Thymus (tissue), 11 donors: Measurements from ENCODE around the gene N4BP2L1. TPM values are rescaled to one million over a fixed set of nuclear protein-coding genes. Genes with fewer than 3 reads are reported as not detected.
A peak's percentile ranks its signal among the peaks of the same experiment; 100 is the strongest.
"Not testable (repeated sequence)": the region's sequence is repeated elsewhere in the genome, so short reads cannot be mapped to it uniquely, and the experiment has no call there.

Experiments used
- DNase-seq, 9 donors: peaks; one replicate each; pipeline ENCODE4 v3.0.0-alpha.2; 2013; ENCODE audit warnings: low spot score in 9 of 9, low read depth in 6 of 9, missing footprints in 1 of 9
- H3K27ac ChIP-seq, 2 donors: one replicate each; pipeline ENCODE4 v1.5.1; 2013; ENCODE audit warnings: control low read depth in 1 of 2, low read depth in 1 of 2, low read length in 1 of 2, mild to moderate bottlenecking in 1 of 2, moderate library complexity in 1 of 2
- H3K27me3 ChIP-seq, 2 donors: one replicate each; pipeline ENCODE4 v1.5.1; 2013; ENCODE audit warnings: low read length in 1 of 2; ENCODE audit not compliant: control insufficient read depth in 2 of 2, insufficient read depth in 1 of 2
- H3K36me3 ChIP-seq, 2 donors: one replicate each; pipeline ENCODE4 v1.5.1; 2013; ENCODE audit warnings: low read length in 1 of 2, mild to moderate bottlenecking in 1 of 2, moderate library complexity in 1 of 2; ENCODE audit not compliant: control insufficient read depth in 2 of 2, insufficient read depth in 2 of 2
- H3K4me1 ChIP-seq, 2 donors: one replicate each; pipeline ENCODE4 v1.5.1; 2013; ENCODE audit warnings: low read length in 2 of 2; ENCODE audit not compliant: control insufficient read depth in 2 of 2, insufficient read depth in 2 of 2
- H3K4me3 ChIP-seq, 2 donors: one replicate each; pipeline ENCODE4 v1.5.1; 2013; ENCODE audit warnings: low read length in 2 of 2, control low read depth in 1 of 2, mild to moderate bottlenecking in 1 of 2
- H3K9me3 ChIP-seq, 2 donors: one replicate each; pipeline ENCODE4 v1.5.1; 2013; ENCODE audit warnings: low read length in 1 of 2, mild to moderate bottlenecking in 1 of 2; ENCODE audit not compliant: control insufficient read depth in 2 of 2, insufficient read depth in 1 of 2
- WGBS: extraction: QIAGEN DNeasy Blood & Tissue Kit; methylation state at CpG from one replicate; pipeline ENCODE4 v1.1.7; 2013; 5-methylcytosine and 5-hydroxymethylcytosine counted together
- polyA plus RNA-seq: library from polyadenylated mRNA; stranded (reverse); fragments of 200-250 nt; gene quantifications from one replicate; pipeline ENCODE4 v1.2.3, GENCODE V29; 2013
- total RNA-seq: library from RNA; stranded (reverse); fragments of 120-200 nt; gene quantifications from one replicate; pipeline ENCODE4 v1.2.4, GENCODE V29; 2013
- donor health status: healthy.

N4BP2L1 gene
- total and polyA plus RNA-seq, 2 donors: 33.5 to 75.7 TPM

DNA sequence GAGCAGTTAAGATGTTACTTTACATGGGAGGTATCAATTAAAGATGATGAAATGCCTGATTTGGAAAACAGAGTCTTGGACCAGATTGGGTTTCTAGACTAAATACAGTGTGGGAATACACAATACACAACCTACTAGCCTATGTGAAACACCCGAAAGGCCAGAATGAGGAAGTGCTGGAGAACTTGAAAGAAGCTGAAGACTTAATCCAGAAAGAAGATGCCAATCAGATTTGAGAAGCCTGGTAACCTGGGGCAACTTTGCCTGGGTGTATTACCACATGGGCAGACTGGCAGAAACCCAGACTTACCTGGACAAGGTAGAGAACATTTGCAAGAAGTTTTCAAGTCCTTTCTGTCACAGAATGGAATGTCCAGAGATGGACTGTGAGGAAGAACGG lies 43.2 kb downstream of the N4BP2L1 start:
- peaks cover 0 to 2% of the 10 kb centered on the region in 2 donors for H3K4me1 ChIP-seq
- H3K4me3 ChIP-seq: no peak overlapping the region
- peaks cover 0 to 13% of the 10 kb centered on the region in 2 donors for H3K36me3 ChIP-seq
- DNase-seq: no peak
- H3K27me3 ChIP-seq: no peaks in the 10 kb centered on the region
- no peaks in the 10 kb centered on the region for H3K9me3 ChIP-seq
- 82% methylated on average over 2 of the region's 2 CpGs for WGBS
- H3K27ac ChIP-seq: no peak overlapping the region

DNA sequence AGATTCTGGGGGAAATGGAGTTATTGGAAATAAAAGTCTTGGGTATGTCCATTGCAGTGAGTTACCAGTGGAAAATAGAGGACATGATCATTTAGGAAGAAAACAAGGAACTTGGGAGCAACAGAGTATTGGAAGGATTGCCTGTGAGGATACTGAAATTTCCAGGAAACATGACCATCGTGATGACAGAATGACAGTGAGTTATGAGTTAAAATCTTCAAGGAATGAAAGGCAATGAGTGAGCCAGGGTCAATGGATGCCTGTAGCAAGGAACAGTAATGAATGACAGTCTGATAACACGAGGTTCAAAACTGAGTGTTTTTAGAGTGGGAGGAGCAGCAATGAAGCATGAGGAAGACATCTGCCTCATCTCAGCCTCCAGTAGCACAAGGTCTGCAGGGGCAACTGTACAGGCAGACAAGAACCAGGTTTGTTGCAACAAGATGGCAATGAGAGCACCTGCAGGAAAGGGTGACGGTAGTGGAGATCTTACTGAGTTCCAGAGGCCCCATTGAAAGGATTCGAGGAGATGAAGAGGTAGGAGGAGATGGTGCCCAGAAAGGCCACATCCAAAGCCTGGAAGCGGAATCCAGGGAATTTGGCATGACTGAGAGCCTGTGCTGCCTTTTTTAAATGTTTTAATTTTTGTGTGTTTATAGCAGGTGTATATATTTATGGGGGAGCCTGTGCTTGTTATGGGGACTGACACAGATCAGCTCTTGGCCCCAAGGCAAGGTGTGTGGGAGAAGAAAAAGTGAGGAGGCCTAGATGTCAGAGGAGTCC lies 43.9 kb downstream of the N4BP2L1 start:
- DNase-seq: no peak
- no peak overlapping the region for H3K4me3 ChIP-seq
- H3K4me1 ChIP-seq: no peaks in the 10 kb centered on the region
- H3K27me3 ChIP-seq: no peaks in the 10 kb centered on the region
- WGBS: 92% methylated on average over 5 of the region's 5 CpGs
- no peaks in the 10 kb centered on the region for H3K9me3 ChIP-seq
- no peak overlapping the region for H3K27ac ChIP-seq
- H3K36me3 ChIP-seq: peaks cover 0 to 13% of the 10 kb centered on the region in 2 donors

DNA sequence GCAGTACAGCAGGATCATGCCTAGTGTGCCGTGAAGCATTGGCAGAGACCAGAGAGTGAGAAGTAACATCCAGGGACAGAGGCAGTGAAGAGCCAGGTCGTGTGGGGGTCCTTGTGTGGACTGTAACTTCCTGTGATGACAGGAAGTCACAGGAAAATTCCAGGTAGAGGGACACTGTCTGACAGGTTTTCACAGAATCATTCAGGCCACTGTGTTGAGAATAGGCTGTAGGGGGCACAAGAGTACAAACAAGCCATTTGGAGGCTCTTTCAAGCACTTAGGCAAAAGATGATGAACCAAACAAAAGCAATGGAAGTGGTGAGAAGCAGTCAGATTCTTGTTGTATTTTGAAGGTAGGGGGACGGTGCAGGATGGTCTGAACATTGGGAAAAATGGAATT lies 46.4 kb downstream of the N4BP2L1 start:
- no peaks in the 10 kb centered on the region for H3K4me1 ChIP-seq
- H3K36me3 ChIP-seq: peaks cover 0 to 13% of the 10 kb centered on the region in 2 donors
- peak in 6 of 9 donors; percentile 18 to 67 (median 33) for DNase-seq
- H3K27me3 ChIP-seq: no peaks in the 10 kb centered on the region
- no peaks in the 10 kb centered on the region for H3K9me3 ChIP-seq
- no peak overlapping the region for H3K4me3 ChIP-seq
- no peak overlapping the region for H3K27ac ChIP-seq
- 77% methylated on average over 3 of the region's 3 CpGs for WGBS

DNA sequence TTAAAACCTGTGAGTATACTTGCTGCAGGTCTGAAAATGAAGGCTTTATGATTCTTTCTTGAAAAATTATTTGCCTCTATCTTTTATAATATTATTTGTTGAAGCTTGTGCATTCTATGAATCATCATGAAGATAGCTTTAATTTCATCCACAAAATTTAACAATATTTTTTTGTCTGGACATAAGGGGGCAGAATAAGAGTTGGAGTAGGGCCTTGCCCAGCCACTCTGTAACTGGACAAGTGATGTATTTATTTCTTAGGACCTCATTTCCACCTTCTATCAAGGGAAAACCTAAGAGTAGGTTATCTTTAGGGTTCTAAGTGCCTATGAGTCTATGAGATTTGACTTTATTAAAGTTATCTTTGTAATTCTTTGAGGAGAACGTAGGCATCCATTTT lies 49.9 kb downstream of the N4BP2L1 start:
- WGBS: 99% methylated on average over 1 of the region's 1 CpG
- peaks cover 0 to 6% of the 10 kb centered on the region in 2 donors for H3K9me3 ChIP-seq
- H3K36me3 ChIP-seq: peaks cover 9 to 11% of the 10 kb centered on the region in 2 donors
- no peaks in the 10 kb centered on the region for H3K27me3 ChIP-seq
- DNase-seq: no peak
- no peaks in the 10 kb centered on the region for H3K4me1 ChIP-seq
- no peak overlapping the region for H3K27ac ChIP-seq
- no peak overlapping the region for H3K4me3 ChIP-seq

DNA sequence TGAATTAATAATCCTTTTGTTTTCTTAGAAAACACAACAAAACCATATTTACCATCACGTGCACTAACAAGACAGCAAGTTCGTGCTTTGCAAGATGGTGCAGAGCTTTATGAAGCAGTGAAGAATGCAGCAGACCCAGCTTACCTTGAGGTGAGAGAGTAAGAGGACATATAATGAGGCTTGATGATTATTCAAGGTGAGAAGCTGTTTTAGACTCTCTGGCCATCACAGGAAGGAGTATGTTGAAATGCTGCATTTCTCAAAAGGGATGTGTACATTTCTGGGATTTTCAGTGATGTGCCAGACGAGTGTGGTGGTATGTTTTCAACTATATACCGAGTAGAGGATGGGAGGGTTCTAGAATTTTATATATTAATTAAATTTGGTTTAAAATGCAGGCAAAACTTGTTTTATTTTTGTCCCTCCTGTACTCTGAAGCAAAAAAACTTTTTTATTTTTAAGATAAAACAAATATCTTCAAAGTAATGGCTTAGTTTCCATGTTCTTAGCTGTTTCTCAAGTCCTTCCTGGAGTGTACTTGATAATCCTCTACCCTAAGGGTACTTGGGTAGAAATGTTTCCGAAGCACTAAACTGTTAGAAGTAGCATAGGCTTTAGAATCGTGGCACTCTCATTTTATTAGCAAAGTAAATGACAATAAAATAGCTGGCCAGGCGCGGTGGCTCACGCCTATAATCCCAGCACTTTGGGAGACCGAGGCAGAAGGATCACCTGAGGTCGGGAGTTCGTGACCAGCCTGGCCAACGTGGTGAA lies 51.1 kb downstream of the N4BP2L1 start:
- H3K36me3 ChIP-seq: peaks cover 11 to 12% of the 10 kb centered on the region in 2 donors

DNA sequence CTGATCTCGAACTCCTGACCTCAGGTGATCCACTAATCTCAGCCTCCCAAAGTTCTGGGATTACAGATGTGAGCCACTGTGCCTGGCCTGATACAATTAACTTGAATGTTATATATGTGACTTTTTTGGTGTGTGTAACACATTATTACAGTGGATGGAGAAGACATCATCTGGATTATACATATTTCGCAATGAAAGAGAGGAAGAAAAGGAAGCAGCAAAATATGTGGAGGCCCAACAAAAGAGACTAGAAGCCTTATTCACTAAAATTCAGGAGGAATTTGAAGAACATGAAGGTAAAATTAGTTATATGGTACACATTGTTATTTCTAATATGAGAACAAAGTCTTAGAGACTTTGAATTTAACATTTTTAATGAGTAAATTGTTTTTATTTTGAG lies 57.1 kb downstream of the N4BP2L1 start:
- no peaks in the 10 kb centered on the region for H3K27me3 ChIP-seq
- H3K36me3 ChIP-seq: peaks cover 11 to 13% of the 10 kb centered on the region in 2 donors
- H3K27ac ChIP-seq: no peak overlapping the region
- H3K4me1 ChIP-seq: no peaks in the 10 kb centered on the region
- H3K4me3 ChIP-seq: no peak overlapping the region
- DNase-seq: no peak
- peaks cover 0 to 6% of the 10 kb centered on the region in 2 donors for H3K9me3 ChIP-seq
- 99% methylated on average over 2 of the region's 2 CpGs for WGBS

More for the DNA sequence above, 51.1 kb downstream of the N4BP2L1 start:
- WGBS: 99% methylated on average over 13 of the region's 13 CpGs
- Histone ChIP-seq H3K4me3 (no peak overlapping the region), H3K27me3 (no peaks in the 10 kb centered on the region), H3K4me1 (no peaks in the 10 kb centered on the region), H3K9me3 (peaks cover 0 to 6% of the 10 kb centered on the region in 2 donors), H3K27ac (no peak overlapping the region)
- DNase-seq: no peak

DNA sequence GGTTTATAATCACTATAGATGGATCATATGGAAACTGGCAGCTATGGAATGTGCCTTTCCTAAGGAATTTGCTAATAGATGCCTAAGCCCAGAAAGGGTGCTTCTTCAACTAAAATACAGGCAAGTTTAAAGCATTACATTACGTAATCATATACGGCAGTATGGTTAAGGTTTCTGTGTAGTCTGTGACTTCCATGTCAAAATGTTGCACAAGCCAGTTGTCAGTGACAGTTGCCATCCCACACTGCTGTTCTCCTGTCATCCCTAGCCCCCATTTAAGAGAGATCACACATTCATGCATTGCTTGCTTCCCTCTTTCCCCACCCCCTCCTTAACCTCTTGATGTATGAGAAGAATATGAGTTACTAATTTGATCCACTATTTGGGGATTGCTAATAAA lies 65.4 kb downstream of the N4BP2L1 start:
- H3K27ac ChIP-seq: no peak overlapping the region
- no peaks in the 10 kb centered on the region for H3K27me3 ChIP-seq
- H3K9me3 ChIP-seq: no peaks in the 10 kb centered on the region
- H3K36me3 ChIP-seq: peaks cover 0 to 5% of the 10 kb centered on the region in 2 donors
- H3K4me3 ChIP-seq: no peak overlapping the region
- H3K4me1 ChIP-seq: no peaks in the 10 kb centered on the region
- DNase-seq: no peak
- WGBS: 97% methylated on average over 2 of the region's 2 CpGs

DNA sequence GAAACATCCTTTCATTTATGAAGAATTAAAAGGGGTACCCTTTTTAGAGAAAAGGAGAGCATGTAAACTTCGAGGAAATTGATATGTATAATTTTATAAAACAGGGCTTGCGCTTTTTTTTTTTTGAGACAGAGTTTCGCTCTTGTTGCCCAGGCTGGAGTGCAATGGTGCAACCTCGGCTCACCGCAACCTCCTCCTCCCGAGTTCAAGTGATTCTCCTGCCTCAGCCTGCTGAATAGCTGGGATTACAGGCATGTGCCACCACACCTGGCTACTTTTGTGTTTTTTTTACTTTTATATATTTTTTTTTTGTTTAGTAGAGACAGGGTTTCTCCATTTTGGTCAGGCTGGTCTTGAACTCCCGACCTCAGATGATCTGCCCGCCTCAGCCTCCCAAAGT lies 72.0 kb downstream of the N4BP2L1 start:
- over 99% methylated on average over 8 of the region's 8 CpGs for WGBS
- H3K36me3 ChIP-seq: peaks cover 2 to 18% of the 10 kb centered on the region in 2 donors
- H3K4me1 ChIP-seq, H3K4me3 ChIP-seq, DNase-seq, H3K27me3 ChIP-seq, H3K9me3 ChIP-seq, H3K27ac ChIP-seq: not testable (repeated sequence)

DNA sequence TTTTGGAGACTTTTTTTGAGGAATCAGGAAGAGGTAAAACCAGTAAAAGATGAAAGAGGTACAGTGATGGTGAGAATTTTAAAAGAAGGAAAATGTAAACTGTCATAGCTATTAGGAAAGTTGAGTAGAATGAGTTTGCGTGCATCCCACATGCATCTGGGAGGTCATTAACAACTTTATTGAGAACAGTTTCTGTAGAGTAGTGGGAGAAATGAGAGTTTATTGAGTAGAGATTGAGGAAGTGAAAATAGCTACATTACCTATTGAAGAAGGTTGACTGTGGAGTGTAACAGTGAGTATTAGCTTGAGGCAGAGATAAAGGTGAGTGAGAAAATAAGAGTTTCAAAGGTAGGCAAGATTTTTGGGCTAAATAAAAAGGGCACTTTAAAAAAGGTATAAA lies 73.9 kb downstream of the N4BP2L1 start:
- Histone ChIP-seq H3K4me3 (no peak overlapping the region), H3K4me1 (no peaks in the 10 kb centered on the region), H3K36me3 (peaks cover 2 to 20% of the 10 kb centered on the region in 2 donors), H3K27me3 (no peaks in the 10 kb centered on the region), H3K9me3 (no peaks in the 10 kb centered on the region), H3K27ac (no peak overlapping the region)
- DNase-seq: no peak
- WGBS: 97% methylated on average over 1 of the region's 1 CpG
